ENCODE results near the gene ALS2.
A peak's percentile ranks its signal among the peaks of the same experiment; 100 is the strongest.
"Not testable (repeated sequence)": the region's sequence is repeated elsewhere in the genome, so short reads cannot be mapped to it uniquely, and the experiment has no call there.

ALS2 gene

DNA sequence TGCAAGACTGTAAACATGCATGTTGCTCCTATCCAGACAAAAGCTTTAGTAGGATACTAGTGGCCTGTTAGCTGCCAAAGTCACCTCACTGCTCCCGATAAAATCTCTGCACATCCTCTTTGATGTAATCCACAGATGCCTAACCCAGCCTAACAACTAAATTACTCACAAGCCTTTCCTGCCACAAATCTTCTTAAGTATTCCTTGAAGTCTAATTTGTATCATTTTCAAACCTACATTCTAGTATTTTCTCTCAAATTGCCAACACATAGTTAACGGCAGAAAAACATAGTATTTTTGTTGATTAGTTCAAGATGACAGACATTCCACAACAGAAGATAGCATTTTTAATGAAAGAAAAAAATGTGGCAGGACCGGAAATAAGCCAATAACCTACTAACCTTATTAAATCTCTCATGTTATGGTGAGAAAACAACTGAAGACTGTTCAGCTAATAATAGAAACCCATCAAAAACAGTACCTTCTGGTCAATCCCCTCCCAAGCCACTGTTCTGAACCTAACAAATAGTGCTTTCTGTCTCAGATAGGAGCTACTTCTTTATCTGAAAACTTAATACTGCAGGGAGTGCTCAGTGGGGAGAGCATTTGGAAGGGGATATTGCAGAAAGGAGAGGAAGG is 82.0 kb downstream of the ALS2 start, which contains the start of gene MPP4:
Gene MPP4, minus strand, starts transcription at position 57 of the 639 bp plus-strand sequence. CDS start 4,690 bp downstream, outside the sequence.
- Histone ChIP-seq H3K36me3 (ENCODE audit: insufficient read depth, low read length) (peaks cover 20% of the 10 kb centered on the region), H3K27me3 (ENCODE audit: control insufficient read depth, insufficient read depth, low read length) (no peaks in the 10 kb centered on the region), H3K4me2 (ENCODE audit: low read length) (peak within 1 kb of the TSS; percentile 71), H3K9ac (ENCODE audit: low read depth, low read length) (peak within 1 kb of the TSS; percentile 73), H3K4me3 (ENCODE audit: low read length) (peak within 1 kb of the TSS; percentile 50), H3K4me1 (ENCODE audit: control insufficient read depth, insufficient read depth, low read length) (peaks cover 49% of the 10 kb centered on the region), H3K9me3 (replicated peaks; ENCODE audit: low read length) (no peaks in the 10 kb centered on the region)

DNA sequence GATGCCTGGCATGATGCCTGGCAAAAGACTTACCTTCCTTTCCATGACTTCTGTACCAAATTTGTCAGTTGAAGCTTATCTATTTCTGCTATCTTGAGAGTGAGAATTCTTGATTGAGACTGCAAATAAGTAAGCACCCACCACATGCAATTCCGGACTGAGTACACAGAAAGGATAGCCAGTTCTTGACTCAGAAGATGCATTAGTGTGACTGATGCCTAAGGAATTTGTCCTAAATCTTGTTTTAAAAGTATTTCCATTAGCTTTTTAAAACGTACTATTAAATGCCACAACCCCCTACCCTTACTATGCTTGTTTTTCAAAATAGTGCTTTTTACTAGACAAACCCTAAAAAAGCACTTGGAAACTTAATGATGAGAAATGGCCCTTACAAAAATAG is 82.8 kb downstream of the ALS2 start:
- Histone ChIP-seq H3K9me3 (replicated peaks; ENCODE audit: low read length) (no peaks in the 10 kb centered on the region), H3K4me3 (ENCODE audit: low read length) (peak overlapping the region; percentile 50), H3K4me1 (ENCODE audit: control insufficient read depth, insufficient read depth, low read length) (peaks cover 49% of the 10 kb centered on the region), H3K9ac (ENCODE audit: low read depth, low read length) (peak overlapping the region; percentile 73), H3K4me2 (ENCODE audit: low read length) (peak overlapping the region; percentile 71), H3K27me3 (ENCODE audit: control insufficient read depth, insufficient read depth, low read length) (no peaks in the 10 kb centered on the region), H3K36me3 (ENCODE audit: insufficient read depth, low read length) (peaks cover 15% of the 10 kb centered on the region)

DNA sequence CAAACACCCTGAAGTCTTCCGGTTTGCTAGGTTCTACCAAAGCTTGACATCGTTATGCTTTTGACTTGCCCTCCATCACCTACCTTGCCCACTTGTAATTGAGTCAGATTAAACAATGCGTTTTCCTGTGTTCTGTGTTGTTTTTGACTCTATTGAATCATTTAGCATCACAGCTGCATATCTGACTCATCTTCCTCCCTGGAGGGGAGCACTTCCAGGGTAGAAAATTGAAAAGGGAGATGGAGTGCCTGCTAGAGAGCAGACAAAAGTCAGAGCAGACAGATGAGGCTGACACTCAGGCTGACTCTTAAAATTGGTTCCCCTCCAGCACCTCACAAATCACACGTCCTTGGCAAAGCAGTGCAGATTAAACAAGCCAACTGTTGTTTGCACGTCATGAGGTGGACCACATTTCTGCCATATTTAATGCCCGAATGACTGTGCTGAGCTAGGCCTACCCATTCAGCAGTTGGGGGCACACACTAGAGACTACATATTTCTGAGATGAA is 84.5 kb downstream of the ALS2 start:
- Histone ChIP-seq H3K9ac (ENCODE audit: low read depth, low read length) (peak overlapping the region; percentile 73), H3K4me2 (ENCODE audit: low read length) (peak overlapping the region; percentile 71), H3K27me3 (ENCODE audit: control insufficient read depth, insufficient read depth, low read length) (no peaks in the 10 kb centered on the region), H3K4me3 (ENCODE audit: low read length) (peak overlapping the region; percentile 50), H3K4me1 (ENCODE audit: control insufficient read depth, insufficient read depth, low read length) (peaks cover 49% of the 10 kb centered on the region), H3K36me3 (ENCODE audit: insufficient read depth, low read length) (peaks cover 9% of the 10 kb centered on the region), H3K9me3 (replicated peaks; ENCODE audit: low read length) (no peaks in the 10 kb centered on the region)

DNA sequence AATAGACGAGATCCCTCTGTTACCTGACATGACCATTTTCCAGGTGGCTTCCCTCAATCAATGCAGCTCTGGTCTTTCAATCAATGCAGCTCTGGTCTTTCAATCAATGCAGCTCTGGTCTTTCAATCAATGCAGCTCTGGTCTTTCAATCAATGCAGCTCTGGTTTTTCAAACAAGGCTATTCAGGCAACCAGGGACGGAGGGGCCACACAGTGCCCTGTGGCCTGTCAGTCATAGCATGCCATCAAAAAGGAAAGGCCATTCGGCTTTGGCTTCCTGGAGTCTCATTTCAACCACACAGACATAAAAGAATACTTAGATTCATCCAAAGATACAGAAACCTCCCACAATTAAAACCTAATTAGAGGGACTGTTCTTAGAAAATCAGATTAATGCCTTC is 95.6 kb downstream of the ALS2 start:
- peaks cover 10% of the 10 kb centered on the region for H3K36me3 ChIP-seq (ENCODE audit: insufficient read depth, low read length)
- H3K4me1 ChIP-seq (ENCODE audit: control insufficient read depth, insufficient read depth, low read length), result no peaks in the 10 kb centered on the region
- H3K4me3 ChIP-seq (ENCODE audit: low read length), result no peak overlapping the region
- H3K27me3 ChIP-seq (ENCODE audit: control insufficient read depth, insufficient read depth, low read length), result no peaks in the 10 kb centered on the region
- no peak overlapping the region for H3K4me2 ChIP-seq (ENCODE audit: low read length)
- H3K9ac ChIP-seq (ENCODE audit: low read depth, low read length), result no peak overlapping the region
- no peaks in the 10 kb centered on the region for H3K9me3 ChIP-seq (replicated peaks; ENCODE audit: low read length)

DNA sequence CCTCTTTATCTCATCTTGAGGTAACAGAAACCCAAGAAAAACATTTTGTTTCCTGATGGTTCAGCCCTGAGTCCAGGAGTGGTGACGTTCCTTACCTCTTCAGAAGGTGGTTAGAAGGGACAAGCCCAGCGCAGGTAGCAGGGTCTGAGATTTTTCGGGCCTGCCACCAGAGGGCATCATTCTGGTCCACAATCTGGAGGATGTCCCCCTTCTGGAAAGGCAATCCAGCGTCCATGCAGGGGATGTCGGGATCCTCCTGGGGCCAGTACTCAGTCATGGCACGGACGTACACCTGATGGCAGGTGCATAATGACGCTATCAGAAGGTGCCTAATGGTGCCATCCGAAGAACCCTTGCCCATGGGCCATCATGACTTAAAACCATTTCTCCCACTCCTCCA is 100.0 kb downstream of the ALS2 start:
- Histone ChIP-seq H3K36me3 (ENCODE audit: insufficient read depth, low read length) (peaks cover 17% of the 10 kb centered on the region), H3K4me2 (ENCODE audit: low read length) (no peak overlapping the region), H3K4me3 (ENCODE audit: low read length) (no peak overlapping the region), H3K9me3 (replicated peaks; ENCODE audit: low read length) (no peaks in the 10 kb centered on the region), H3K27me3 (ENCODE audit: control insufficient read depth, insufficient read depth, low read length) (no peaks in the 10 kb centered on the region), H3K9ac (ENCODE audit: low read depth, low read length) (no peak overlapping the region), H3K4me1 (ENCODE audit: control insufficient read depth, insufficient read depth, low read length) (no peaks in the 10 kb centered on the region)

DNA sequence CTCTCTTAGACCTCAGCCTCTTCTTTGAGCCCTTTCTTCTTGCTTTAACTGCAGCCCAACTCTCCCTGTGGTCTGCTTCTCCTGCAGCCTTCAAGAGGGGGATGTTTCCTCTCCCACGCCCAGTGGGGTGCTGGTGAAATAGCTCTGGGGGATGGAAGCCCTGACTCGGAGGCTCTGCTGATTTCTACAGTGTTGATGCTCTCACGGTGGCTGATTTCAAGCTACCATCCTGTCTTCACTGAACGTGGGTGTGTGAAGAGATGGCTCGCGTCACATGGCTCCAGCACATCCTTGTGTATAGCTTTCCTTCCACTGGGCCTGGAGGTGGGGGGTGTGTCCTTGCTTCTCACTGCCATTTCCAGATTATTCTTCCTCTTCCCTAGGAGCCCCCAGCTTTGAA is 102.3 kb downstream of the ALS2 start:
- Histone ChIP-seq H3K4me1 (ENCODE audit: control insufficient read depth, insufficient read depth, low read length) (peaks cover 6% of the 10 kb centered on the region), H3K27me3 (ENCODE audit: control insufficient read depth, insufficient read depth, low read length) (no peaks in the 10 kb centered on the region), H3K4me2 (ENCODE audit: low read length) (no peak overlapping the region), H3K9me3 (replicated peaks; ENCODE audit: low read length) (no peaks in the 10 kb centered on the region), H3K9ac (ENCODE audit: low read depth, low read length) (no peak overlapping the region), H3K4me3 (ENCODE audit: low read length) (no peak overlapping the region), H3K36me3 (ENCODE audit: insufficient read depth, low read length) (peaks cover 17% of the 10 kb centered on the region)

DNA sequence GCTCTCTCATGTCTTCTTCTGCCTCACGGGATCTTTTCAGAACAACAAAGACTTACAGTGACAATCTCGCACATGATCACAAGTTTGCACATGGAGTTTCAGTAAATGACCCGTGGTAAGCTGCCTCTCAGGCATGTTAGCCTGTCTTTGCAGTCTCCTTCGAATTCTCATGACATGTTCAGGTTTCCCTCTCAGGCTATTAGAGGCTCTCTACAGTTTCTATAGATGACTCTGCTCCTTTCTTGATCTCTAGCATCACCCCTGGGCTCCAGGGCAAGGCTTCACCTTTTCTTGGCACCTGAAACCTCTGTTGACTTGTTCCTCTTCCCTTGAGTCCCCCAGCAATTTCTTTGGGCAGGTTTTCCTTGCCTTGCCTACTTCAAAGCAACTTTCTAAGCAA is 105.3 kb downstream of the ALS2 start:
- Histone ChIP-seq H3K4me3 (ENCODE audit: low read length) (no peak overlapping the region), H3K9ac (ENCODE audit: low read depth, low read length) (no peak overlapping the region), H3K9me3 (replicated peaks; ENCODE audit: low read length) (no peaks in the 10 kb centered on the region), H3K36me3 (ENCODE audit: insufficient read depth, low read length) (peaks cover 10% of the 10 kb centered on the region), H3K27me3 (ENCODE audit: control insufficient read depth, insufficient read depth, low read length) (no peaks in the 10 kb centered on the region), H3K4me1 (ENCODE audit: control insufficient read depth, insufficient read depth, low read length) (peaks cover 6% of the 10 kb centered on the region), H3K4me2 (ENCODE audit: low read length) (no peak overlapping the region)

DNA sequence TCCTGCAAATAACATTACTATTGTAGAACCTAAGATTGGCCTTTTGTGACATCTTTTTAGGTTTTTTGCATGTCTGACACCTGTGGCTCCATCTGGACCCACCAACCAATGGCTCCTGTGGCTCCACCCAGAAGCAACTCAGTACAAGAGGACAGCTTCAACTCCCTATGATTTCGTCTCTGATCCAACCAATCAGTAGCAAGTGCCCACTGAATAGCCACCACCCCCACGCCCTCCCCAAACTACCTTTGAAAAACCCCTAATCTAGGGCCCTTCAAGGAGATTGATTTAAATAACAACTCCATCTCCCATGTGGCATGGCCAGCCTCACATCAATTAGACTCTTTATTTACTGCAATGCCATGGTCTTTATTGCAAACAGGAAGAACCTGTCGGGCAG is 105.9 kb downstream of the ALS2 start:
- Histone ChIP-seq H3K36me3 (ENCODE audit: insufficient read depth, low read length) (peaks cover 3% of the 10 kb centered on the region), H3K4me2 (ENCODE audit: low read length) (no peak overlapping the region), H3K4me3 (ENCODE audit: low read length) (no peak overlapping the region), H3K9me3 (replicated peaks; ENCODE audit: low read length) (no peaks in the 10 kb centered on the region), H3K9ac (ENCODE audit: low read depth, low read length) (no peak overlapping the region), H3K4me1 (ENCODE audit: control insufficient read depth, insufficient read depth, low read length) (peaks cover 6% of the 10 kb centered on the region), H3K27me3 (ENCODE audit: control insufficient read depth, insufficient read depth, low read length) (no peaks in the 10 kb centered on the region)

DNA sequence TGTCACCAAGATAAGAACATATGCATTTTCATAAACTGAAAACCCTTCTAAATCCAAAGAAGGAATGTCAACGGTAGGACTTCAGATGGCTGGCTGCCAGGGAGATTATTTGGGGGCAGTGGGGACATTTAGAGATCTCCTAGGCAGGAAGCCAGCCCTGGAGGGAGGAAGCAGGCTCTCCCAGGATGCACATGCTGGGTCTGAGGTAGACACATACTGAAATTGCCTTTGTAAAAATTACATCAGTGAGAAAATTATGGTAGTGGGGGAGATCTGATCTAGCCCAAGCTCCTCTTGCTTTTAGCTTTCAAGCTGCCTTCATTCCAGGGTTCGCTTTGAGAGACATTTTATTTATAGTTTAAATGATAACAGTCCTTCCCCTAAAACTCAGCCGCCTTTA is 106.4 kb downstream of the ALS2 start:
- H3K4me3 ChIP-seq (ENCODE audit: low read length), result no peak overlapping the region
- H3K36me3 ChIP-seq (ENCODE audit: insufficient read depth, low read length), result no peaks in the 10 kb centered on the region

DNA sequence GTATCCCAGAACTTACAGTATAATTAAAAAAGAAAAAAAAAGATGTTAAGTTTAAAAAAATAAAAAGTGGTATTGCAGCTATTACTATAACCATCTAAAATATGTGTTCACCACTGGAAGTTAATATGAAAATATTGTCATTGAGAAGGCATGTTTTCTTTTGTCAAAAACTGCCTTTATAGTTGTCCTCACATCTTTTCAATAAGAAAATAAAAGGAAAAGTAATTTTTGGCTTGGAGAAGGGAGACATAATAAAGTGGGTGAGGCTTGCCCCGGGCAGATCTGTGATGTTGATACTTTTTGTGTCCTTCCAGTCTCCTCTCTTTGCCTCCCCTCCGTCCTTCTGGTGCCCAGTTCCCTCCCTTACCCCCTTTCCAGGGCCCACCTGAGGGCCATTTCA is 107.2 kb downstream of the ALS2 start:
- Histone ChIP-seq H3K4me3 (ENCODE audit: low read length) (no peak overlapping the region), H3K36me3 (ENCODE audit: insufficient read depth, low read length) (no peaks in the 10 kb centered on the region), H3K27me3 (ENCODE audit: control insufficient read depth, insufficient read depth, low read length) (no peaks in the 10 kb centered on the region), H3K4me1 (ENCODE audit: control insufficient read depth, insufficient read depth, low read length) (peaks cover 6% of the 10 kb centered on the region), H3K9me3 (replicated peaks; ENCODE audit: low read length) (no peaks in the 10 kb centered on the region), H3K9ac (ENCODE audit: low read depth, low read length) (no peak overlapping the region), H3K4me2 (ENCODE audit: low read length) (no peak overlapping the region)

More for the DNA sequence above, 106.4 kb downstream of the ALS2 start:
- Histone ChIP-seq H3K9ac (ENCODE audit: low read depth, low read length) (no peak overlapping the region), H3K4me2 (ENCODE audit: low read length) (no peak overlapping the region), H3K4me1 (ENCODE audit: control insufficient read depth, insufficient read depth, low read length) (peaks cover 6% of the 10 kb centered on the region), H3K9me3 (replicated peaks; ENCODE audit: low read length) (no peaks in the 10 kb centered on the region), H3K27me3 (ENCODE audit: control insufficient read depth, insufficient read depth, low read length) (no peaks in the 10 kb centered on the region)

DNA sequence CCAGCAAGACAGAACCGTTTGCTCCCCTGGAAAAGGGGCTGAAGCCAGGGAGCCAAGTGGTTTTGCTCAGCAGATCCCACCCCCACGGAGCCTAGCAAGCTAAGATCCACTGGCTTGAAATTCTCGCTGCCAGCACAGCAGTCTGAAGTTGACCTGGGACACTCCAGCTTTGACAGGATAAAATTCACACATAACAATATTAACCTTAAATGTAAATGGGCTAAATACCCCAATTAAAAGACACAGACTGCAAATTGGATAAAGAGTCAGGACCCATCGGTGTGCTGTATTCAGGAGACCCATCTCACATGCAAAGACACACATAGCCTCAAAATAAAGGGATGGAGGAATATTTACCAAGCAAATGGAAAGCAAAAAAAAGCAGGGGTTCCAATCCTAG is 109.5 kb downstream of the ALS2 start:
- not testable (repeated sequence) for H3K9ac ChIP-seq (ENCODE audit: low read depth, low read length)

DNA sequence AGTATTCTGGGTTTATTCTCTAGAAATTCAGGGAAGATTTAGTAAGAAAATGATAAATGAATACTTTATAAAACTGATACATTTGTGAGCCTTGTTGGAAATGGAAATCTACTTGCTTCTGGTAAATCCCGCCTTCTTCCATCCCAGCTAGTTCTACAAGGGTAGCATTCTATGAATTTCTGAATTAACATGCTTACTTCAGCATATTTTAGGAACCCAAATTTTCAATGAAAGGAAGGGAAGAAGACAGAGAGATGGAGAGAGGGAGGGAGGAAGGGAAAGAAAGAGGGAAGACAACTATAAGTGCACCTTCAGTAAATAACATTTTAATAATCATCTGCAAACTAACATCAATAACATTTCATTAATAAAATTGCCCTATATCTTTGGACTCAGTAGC is 110.9 kb downstream of the ALS2 start:
- Histone ChIP-seq H3K27me3 (ENCODE audit: control insufficient read depth, insufficient read depth, low read length) (no peaks in the 10 kb centered on the region), H3K36me3 (ENCODE audit: insufficient read depth, low read length) (no peaks in the 10 kb centered on the region), H3K9me3 (replicated peaks; ENCODE audit: low read length) (no peaks in the 10 kb centered on the region), H3K4me3 (ENCODE audit: low read length) (no peak overlapping the region), H3K9ac (ENCODE audit: low read depth, low read length) (no peak overlapping the region), H3K4me1 (ENCODE audit: control insufficient read depth, insufficient read depth, low read length) (peaks cover 9% of the 10 kb centered on the region), H3K4me2 (ENCODE audit: low read length) (no peak overlapping the region)

More for the DNA sequence above, 109.5 kb downstream of the ALS2 start:
- H3K9me3 ChIP-seq (replicated peaks; ENCODE audit: low read length); H3K4me1 ChIP-seq (ENCODE audit: control insufficient read depth, insufficient read depth, low read length); H3K4me3 ChIP-seq (ENCODE audit: low read length); H3K36me3 ChIP-seq (ENCODE audit: insufficient read depth, low read length); H3K27me3 ChIP-seq (ENCODE audit: control insufficient read depth, insufficient read depth, low read length); H3K4me2 ChIP-seq (ENCODE audit: low read length): not testable (repeated sequence)
